NCI-H1694 (cell line): ENCODE results near the gene ILKAP.
A peak's percentile ranks its signal among the peaks of the same experiment; 100 is the strongest.

Source experiments
- DNase-seq: peaks from one replicate; lab custom pipeline; 2025; lab: John Stamatoyannopoulos, UW

ILKAP gene

GRCh38 chr2:238236571-238236970, 33.1 kb upstream of the ILKAP start:
- no peak for DNase-seq

- no peak for DNase-seq
These were observed 32.4 kb upstream of the ILKAP start for GRCh38 chr2:238235856-238236255.

- no peak for DNase-seq
These were observed 31.8 kb upstream of the ILKAP start for GRCh38 chr2:238235331-238235732.

GRCh38 chr2:238233625-238234024, 30.1 kb upstream of the ILKAP start:
- DNase-seq = no peak

- DNase-seq = no peak
These were observed 28.3 kb upstream of the ILKAP start for GRCh38 chr2:238231809-238232208.

- no peak for DNase-seq
These were observed 27.8 kb upstream of the ILKAP start for GRCh38 chr2:238231251-238231793.

GRCh38 chr2:238230699-238231098, 27.2 kb upstream of the ILKAP start:
- DNase-seq = no peak

- DNase-seq = no peak
These were observed 25.2 kb upstream of the ILKAP start for GRCh38 chr2:238228700-238229099.

- DNase-seq = no peak
These were observed 24.1 kb upstream of the ILKAP start for GRCh38 chr2:238227587-238228032.

GRCh38 chr2:238226698-238227586, 23.4 kb upstream of the ILKAP start:
- DNase-seq = no peak

- DNase-seq = no peak
These were observed 22.6 kb upstream of the ILKAP start for GRCh38 chr2:238225911-238226697.

GRCh38 chr2:238225121-238225520, 21.6 kb upstream of the ILKAP start:
- no peak for DNase-seq

- DNase-seq = no peak
These were observed 21.0 kb upstream of the ILKAP start for GRCh38 chr2:238224356-238225035.

GRCh38 chr2:238220892-238221521, 17.5 kb upstream of the ILKAP start:
- peak; percentile 31 for DNase-seq

GRCh38 chr2:238220274-238220891, 16.9 kb upstream of the ILKAP start:
- no peak for DNase-seq

- DNase-seq = peak; percentile 69
These were observed 13.2 kb upstream of the ILKAP start for GRCh38 chr2:238216651-238217184.

GRCh38 chr2:238207006-238207405, 3.5 kb upstream of the ILKAP start:
- DNase-seq = no peak

- no peak for DNase-seq
These were observed 633 bp upstream of the ILKAP start for GRCh38 chr2:238203973-238204683.

- DNase-seq = no peak
These were observed 985 bp downstream of the ILKAP start for GRCh38 chr2:238202326-238203093.

- no peak for DNase-seq
These were observed 13.1 kb downstream of the ILKAP start for GRCh38 chr2:238190445-238190844.
